HL-60 (cell line): ENCODE measurements around the gene FIGNL2.

Experiments
- POLR2AphosphoS5 ChIP-seq: IDR thresholded peaks from 2 replicates; pipeline ENCODE4 v1.6.1; 2012; ENCODE audit warnings: low read depth
- TF ChIP-seq, protein P1 (sequence below): IDR thresholded peaks from 2 replicates; pipeline ENCODE4 v1.6.1; 2012; ENCODE audit warnings: low read depth; ENCODE audit not compliant: insufficient replicate concordance
- TF ChIP-seq, protein P2 (sequence below): IDR thresholded peaks from one replicate; pipeline ENCODE4 v1.5.1; 2011; ENCODE audit warnings: low read length, control low read depth, inconsistent platforms; ENCODE audit not compliant: insufficient read depth

DNA sequence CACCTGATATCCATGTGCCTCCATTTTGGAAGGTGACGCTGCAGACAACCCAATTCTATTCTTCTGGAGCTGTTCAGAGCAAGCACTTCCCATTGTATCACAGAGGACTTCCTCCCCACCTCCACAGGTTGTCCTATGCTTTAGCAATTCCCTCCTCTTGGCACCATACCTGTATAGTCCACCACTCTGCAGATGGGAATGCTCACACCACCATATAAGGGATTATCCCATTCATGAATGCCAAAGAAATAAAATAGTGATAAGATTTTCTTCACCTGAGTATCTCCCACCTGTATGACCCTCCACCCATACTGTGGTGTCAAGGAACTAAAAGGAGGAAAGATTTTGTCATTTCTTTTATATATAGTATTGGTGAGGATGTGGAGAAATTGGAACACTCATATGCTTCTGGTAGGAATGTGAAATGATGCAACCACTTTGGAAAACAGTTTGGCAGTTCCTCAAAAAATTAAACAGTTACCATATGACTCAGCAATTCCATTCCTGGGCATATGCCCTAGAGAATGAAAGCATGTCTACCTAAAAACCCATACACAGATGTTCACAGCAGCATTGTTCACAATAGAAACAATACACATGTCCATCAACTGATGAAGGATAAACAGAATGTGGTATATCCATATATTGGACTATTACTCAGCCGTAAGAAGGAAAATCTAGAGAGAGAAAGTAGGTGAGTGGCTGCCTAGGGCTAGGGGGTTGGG, 75.2 kb downstream of the FIGNL2 start:
- TF ChIP-seq, protein P1, sequence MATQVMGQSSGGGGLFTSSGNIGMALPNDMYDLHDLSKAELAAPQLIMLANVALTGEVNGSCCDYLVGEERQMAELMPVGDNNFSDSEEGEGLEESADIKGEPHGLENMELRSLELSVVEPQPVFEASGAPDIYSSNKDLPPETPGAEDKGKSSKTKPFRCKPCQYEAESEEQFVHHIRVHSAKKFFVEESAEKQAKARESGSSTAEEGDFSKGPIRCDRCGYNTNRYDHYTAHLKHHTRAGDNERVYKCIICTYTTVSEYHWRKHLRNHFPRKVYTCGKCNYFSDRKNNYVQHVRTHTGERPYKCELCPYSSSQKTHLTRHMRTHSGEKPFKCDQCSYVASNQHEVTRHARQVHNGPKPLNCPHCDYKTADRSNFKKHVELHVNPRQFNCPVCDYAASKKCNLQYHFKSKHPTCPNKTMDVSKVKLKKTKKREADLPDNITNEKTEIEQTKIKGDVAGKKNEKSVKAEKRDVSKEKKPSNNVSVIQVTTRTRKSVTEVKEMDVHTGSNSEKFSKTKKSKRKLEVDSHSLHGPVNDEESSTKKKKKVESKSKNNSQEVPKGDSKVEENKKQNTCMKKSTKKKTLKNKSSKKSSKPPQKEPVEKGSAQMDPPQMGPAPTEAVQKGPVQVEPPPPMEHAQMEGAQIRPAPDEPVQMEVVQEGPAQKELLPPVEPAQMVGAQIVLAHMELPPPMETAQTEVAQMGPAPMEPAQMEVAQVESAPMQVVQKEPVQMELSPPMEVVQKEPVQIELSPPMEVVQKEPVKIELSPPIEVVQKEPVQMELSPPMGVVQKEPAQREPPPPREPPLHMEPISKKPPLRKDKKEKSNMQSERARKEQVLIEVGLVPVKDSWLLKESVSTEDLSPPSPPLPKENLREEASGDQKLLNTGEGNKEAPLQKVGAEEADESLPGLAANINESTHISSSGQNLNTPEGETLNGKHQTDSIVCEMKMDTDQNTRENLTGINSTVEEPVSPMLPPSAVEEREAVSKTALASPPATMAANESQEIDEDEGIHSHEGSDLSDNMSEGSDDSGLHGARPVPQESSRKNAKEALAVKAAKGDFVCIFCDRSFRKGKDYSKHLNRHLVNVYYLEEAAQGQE, result no peak
- TF ChIP-seq, protein P2, sequence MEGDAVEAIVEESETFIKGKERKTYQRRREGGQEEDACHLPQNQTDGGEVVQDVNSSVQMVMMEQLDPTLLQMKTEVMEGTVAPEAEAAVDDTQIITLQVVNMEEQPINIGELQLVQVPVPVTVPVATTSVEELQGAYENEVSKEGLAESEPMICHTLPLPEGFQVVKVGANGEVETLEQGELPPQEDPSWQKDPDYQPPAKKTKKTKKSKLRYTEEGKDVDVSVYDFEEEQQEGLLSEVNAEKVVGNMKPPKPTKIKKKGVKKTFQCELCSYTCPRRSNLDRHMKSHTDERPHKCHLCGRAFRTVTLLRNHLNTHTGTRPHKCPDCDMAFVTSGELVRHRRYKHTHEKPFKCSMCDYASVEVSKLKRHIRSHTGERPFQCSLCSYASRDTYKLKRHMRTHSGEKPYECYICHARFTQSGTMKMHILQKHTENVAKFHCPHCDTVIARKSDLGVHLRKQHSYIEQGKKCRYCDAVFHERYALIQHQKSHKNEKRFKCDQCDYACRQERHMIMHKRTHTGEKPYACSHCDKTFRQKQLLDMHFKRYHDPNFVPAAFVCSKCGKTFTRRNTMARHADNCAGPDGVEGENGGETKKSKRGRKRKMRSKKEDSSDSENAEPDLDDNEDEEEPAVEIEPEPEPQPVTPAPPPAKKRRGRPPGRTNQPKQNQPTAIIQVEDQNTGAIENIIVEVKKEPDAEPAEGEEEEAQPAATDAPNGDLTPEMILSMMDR, result no peak
- no peak for TF ChIP-seq POLR2AphosphoS5
